Dendritic cell treated with granulocyte-macrophage colony-stimulating factor and Interleukin-4, amounts not matched to agents 40 ng/mL and 50 ng/mL, for 4 days (primary cell): ENCODE results near the gene OR2F2.

Experiments
- H3K27ac Mint-ChIP-seq: one replicate; pipeline ENCODE4 v1.8.0; 2022; ENCODE audit warnings: mild to moderate bottlenecking, mixed read lengths
- H3K27me3 Mint-ChIP-seq: one replicate; pipeline ENCODE4 v1.8.0; 2022; ENCODE audit warnings: mild to moderate bottlenecking, mixed read lengths
- H3K36me3 Mint-ChIP-seq: one replicate; pipeline ENCODE4 v1.8.0; 2022; ENCODE audit warnings: low read depth, mixed read lengths
- H3K4me1 Mint-ChIP-seq: one replicate; pipeline ENCODE4 v1.8.0; 2022; ENCODE audit warnings: low read depth, mixed read lengths
- H3K4me3 Mint-ChIP-seq: one replicate; pipeline ENCODE4 v1.8.0; 2022; ENCODE audit warnings: mild to moderate bottlenecking, moderate library complexity, mixed read lengths
- H3K9me3 Mint-ChIP-seq: one replicate; pipeline ENCODE4 v1.8.0; 2022; ENCODE audit warnings: mixed read lengths
- intact Hi-C: fragments of 100-400 bp; cut with micrococcal nuclease; formaldehyde crosslinking; loops from one replicate; pipeline ENCODE4 v1.15.0; 2022

Gene OR2F2, protein sequence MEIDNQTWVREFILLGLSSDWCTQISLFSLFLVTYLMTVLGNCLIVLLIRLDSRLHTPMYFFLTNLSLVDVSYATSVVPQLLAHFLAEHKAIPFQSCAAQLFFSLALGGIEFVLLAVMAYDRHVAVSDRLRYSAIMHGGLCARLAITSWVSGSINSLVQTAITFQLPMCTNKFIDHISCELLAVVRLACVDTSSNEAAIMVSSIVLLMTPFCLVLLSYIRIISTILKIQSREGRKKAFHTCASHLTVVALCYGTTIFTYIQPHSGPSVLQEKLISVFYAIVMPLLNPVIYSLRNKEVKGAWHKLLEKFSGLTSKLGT

DNA sequence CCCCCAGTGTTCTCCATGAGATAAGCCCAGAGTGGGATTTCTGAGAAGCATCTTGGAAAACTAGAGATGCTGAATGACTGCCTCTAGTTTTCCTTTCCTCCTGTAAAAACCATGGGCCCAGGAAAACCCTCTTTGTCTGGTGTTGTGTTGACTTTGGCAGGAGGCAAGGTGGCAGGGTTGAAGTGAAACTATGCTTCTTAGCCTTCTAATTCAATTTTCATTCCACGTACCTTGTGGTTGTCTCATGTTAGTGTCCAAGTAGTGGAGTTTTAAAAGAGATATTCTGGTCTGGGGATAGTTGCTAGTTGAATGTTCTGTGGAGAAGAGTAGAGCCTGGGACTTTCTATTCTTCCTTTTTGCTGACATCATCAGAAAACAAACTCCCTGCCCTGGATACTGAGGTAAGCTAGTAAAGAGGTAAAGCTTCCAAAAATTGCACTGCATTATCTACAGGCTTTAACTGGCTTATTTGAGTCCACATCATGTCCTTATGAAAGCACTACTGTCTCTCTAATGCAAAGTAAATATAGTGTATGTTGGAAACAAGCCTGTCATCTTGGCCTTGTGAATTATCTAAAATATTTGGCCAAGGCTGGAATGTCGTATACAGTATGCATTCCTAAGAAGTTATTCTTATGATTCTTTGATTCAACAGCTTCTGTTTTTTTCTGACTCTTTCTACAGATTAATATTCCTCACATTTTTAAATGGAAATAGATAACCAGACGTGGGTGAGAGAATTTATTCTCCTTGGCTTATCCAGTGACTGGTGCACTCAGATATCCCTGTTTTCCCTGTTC, at the start of gene OR2F2:
Gene OR2F2, plus strand, starts transcription at position 708 of the 800 bp plus-strand sequence. Its CDS starts 0 bp downstream, at position 708.
- H3K4me3 Mint-ChIP-seq, result no peak within 1 kb of the TSS
- H3K4me1 Mint-ChIP-seq, result no peaks in the 10 kb centered on the region
- intact Hi-C loops, result no loop called here
- no peak within 1 kb of the TSS for H3K27ac Mint-ChIP-seq
- no peaks in the 10 kb centered on the region for H3K36me3 Mint-ChIP-seq
- H3K9me3 Mint-ChIP-seq, result peaks cover 18% of the 10 kb centered on the region
- H3K27me3 Mint-ChIP-seq, result no peaks in the 10 kb centered on the region

GRCh38 chr7:143885951-143886350, 49.1 kb upstream of the OR2F2 start:
- Mint-ChIP-seq H3K36me3 (no peaks in the 10 kb centered on the region), H3K4me1 (peaks cover 24% of the 10 kb centered on the region), H3K9me3 (no peaks in the 10 kb centered on the region), H3K27ac (no peak overlapping the region), H3K4me3 (no peak overlapping the region), H3K27me3 (peaks cover 46% of the 10 kb centered on the region)
- intact Hi-C loops, result no loop called here

GRCh38 chr7:143886826-143887477, 48.1 kb upstream of the OR2F2 start:
- peaks cover 24% of the 10 kb centered on the region for H3K4me1 Mint-ChIP-seq
- intact Hi-C loops, result no loop called here
- no peak overlapping the region for H3K27ac Mint-ChIP-seq
- no peaks in the 10 kb centered on the region for H3K9me3 Mint-ChIP-seq
- H3K4me3 Mint-ChIP-seq, result no peak overlapping the region
- no peaks in the 10 kb centered on the region for H3K36me3 Mint-ChIP-seq
- peaks cover 39% of the 10 kb centered on the region for H3K27me3 Mint-ChIP-seq

DNA sequence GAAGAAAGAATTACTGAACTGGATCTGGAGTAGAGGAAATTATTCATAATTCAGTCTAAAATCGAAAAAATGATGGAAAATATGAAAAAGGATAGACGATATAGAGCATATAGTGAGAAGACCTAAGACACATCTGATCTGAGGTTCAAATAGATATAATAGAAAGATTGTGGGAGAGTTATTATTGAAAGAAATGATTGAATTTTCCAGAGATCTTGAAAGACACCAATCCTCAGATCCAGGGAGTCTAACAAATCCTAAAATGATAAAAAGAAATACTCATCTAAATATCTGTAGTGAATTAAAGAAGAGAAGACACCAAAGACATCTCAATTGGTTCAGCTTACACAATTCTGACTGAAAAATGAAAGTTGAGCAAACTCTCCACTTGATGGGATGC, 46.0 kb upstream of the OR2F2 start:
- Mint-ChIP-seq H3K4me3 (no peak overlapping the region), H3K9me3 (no peaks in the 10 kb centered on the region), H3K27me3 (peaks cover 20% of the 10 kb centered on the region), H3K36me3 (no peaks in the 10 kb centered on the region), H3K27ac (no peak overlapping the region), H3K4me1 (peaks cover 12% of the 10 kb centered on the region)
- intact Hi-C loops, result no loop called here

GRCh38 chr7:143890558-143890957, 44.5 kb upstream of the OR2F2 start:
- H3K27ac Mint-ChIP-seq, result no peak overlapping the region
- H3K4me3 Mint-ChIP-seq, result no peak overlapping the region
- peaks cover 8% of the 10 kb centered on the region for H3K27me3 Mint-ChIP-seq
- no peaks in the 10 kb centered on the region for H3K9me3 Mint-ChIP-seq
- intact Hi-C loops, result no loop called here
- H3K4me1 Mint-ChIP-seq, result peaks cover 6% of the 10 kb centered on the region
- no peaks in the 10 kb centered on the region for H3K36me3 Mint-ChIP-seq

DNA sequence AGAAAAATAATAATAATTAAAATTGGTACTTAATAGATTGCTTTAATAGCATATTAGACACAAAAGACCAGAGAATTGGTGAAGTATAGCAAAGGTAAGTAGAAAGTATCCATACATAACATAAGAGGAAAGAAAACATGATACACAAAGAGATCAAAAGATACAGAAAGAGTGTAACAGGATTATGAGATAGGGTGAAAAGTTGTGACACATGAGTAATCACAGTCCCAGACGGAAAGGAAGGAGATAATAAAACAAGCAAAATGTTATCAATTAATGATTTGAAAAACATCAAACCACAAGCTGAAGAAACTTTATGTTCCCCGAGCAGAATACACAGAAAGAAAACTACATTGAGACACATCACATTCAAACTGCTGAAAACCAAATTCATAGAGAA, 43.6 kb upstream of the OR2F2 start:
- H3K9me3 Mint-ChIP-seq, result no peaks in the 10 kb centered on the region
- no peak overlapping the region for H3K4me3 Mint-ChIP-seq
- H3K27me3 Mint-ChIP-seq, result peaks cover 2% of the 10 kb centered on the region
- intact Hi-C loops, result no loop called here
- no peaks in the 10 kb centered on the region for H3K36me3 Mint-ChIP-seq
- peaks cover 6% of the 10 kb centered on the region for H3K4me1 Mint-ChIP-seq
- no peak overlapping the region for H3K27ac Mint-ChIP-seq

DNA sequence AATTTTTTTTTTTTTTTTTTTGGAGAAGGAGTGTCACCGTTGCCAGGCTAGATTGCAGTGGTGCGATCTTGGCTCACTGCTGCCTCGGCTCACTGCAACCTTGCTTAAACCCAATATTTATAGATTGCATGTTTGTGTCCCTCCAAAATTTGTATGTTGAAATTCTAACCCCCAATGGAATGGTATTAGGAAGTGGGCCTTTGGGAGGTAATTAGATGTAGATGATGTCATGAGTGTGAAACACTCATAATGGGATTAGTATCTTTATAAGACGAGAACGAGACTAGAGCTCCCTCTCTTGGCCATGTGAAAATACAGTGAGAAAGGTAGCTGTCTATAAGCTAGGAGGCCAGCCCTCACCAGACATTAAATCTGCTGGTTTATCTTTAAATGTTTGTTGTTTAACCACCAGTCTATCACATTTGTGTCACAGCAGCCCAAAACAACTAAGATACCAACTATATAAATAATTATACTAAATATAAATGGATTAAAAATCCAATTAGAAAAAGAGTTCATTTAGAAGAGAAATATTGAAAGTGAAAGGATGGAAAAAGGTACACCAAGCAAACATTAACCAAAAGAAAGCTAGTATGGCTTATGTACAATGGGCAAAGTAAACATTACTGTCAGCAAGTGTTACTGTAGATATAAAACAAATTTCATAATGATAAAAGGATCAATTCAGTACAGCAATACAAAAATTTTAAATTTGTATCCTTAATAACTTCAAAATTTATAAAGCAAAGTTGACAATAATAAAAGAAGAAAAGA, 42.3 kb upstream of the OR2F2 start:
- H3K27me3 Mint-ChIP-seq, result no peaks in the 10 kb centered on the region
- no peak overlapping the region for H3K4me3 Mint-ChIP-seq
- no peak overlapping the region for H3K27ac Mint-ChIP-seq
- H3K9me3 Mint-ChIP-seq, result no peaks in the 10 kb centered on the region
- H3K4me1 Mint-ChIP-seq, result no peaks in the 10 kb centered on the region
- intact Hi-C loops, result no loop called here
- H3K36me3 Mint-ChIP-seq, result no peaks in the 10 kb centered on the region

DNA sequence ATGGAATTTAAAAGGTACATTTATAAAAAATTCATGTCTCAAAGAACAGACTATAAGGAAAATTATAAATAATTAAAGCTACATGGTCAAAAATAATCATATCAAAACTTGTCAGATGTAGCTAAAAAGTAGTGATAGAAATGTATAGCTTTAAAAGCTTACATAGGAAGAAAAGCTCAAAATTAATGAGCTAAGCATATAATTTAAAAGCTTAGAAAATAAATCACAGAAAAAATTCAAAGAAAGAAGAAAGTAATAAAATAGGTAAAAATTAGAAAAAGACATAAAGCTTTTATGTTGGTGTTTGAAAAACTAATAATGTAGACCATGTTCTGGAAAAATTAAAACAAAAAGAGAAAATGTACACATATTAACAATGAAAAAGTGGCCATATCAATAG, 38.4 kb upstream of the OR2F2 start:
- no peaks in the 10 kb centered on the region for H3K27me3 Mint-ChIP-seq
- H3K36me3 Mint-ChIP-seq, result peaks cover 5% of the 10 kb centered on the region
- H3K4me1 Mint-ChIP-seq, result peaks cover 22% of the 10 kb centered on the region
- intact Hi-C loops, result no loop called here
- H3K9me3 Mint-ChIP-seq, result no peaks in the 10 kb centered on the region
- no peak overlapping the region for H3K4me3 Mint-ChIP-seq
- no peak overlapping the region for H3K27ac Mint-ChIP-seq

DNA sequence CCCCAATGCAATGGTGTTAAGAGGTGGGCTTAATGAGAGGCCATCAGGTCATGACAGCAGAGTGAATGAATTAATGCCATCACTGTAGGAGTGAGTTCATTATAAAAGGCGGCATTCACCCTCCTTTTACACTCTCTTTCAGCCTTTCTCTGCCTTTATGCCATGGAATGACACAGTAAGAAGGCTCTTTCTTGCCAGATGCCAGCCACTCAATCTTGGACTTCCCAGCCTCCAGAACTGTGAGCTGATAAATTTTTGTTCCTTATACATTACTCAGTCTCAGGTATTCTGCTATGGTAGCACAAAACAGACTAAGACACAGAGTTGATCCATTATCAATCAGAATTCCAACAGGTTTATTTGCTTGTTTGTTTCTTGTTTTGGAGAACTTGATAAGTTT, 36.2 kb upstream of the OR2F2 start:
- H3K4me3 Mint-ChIP-seq, result no peak overlapping the region
- H3K27ac Mint-ChIP-seq, result no peak overlapping the region
- H3K27me3 Mint-ChIP-seq, result no peaks in the 10 kb centered on the region
- H3K9me3 Mint-ChIP-seq, result no peaks in the 10 kb centered on the region
- peaks cover 22% of the 10 kb centered on the region for H3K4me1 Mint-ChIP-seq
- intact Hi-C loops, result no loop called here
- peaks cover 7% of the 10 kb centered on the region for H3K36me3 Mint-ChIP-seq

DNA sequence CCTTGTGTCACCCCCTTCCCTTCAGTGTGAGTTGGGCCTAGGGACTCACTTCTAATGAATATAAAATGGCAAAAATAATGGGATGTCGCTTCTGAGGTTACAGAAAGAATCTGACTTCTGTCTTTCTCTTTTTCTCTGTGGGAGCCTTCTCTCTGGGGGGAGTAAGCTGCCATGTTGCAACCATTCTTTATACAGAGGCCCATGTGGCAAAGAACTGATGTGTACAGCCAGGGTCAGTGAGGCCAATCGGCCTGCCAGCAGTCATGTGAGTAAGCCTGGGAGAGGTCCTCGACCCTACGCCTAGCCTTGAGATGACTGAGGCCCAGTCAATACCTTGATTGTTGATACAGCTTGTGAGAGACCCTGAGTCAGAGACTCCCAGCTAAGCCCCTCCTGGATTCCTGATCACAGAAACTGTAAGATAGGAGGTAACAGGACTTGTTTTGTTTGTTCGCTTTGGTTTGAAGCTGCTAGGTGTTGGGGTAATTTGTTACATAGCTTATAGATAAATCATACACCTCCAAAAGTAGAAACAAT, 34.7 kb upstream of the OR2F2 start:
- no peaks in the 10 kb centered on the region for H3K9me3 Mint-ChIP-seq
- peaks cover 22% of the 10 kb centered on the region for H3K4me1 Mint-ChIP-seq
- H3K27me3 Mint-ChIP-seq, result peaks cover 2% of the 10 kb centered on the region
- no peak overlapping the region for H3K27ac Mint-ChIP-seq
- no peak overlapping the region for H3K4me3 Mint-ChIP-seq
- H3K36me3 Mint-ChIP-seq, result peaks cover 7% of the 10 kb centered on the region
- intact Hi-C loops, result no loop called here

DNA sequence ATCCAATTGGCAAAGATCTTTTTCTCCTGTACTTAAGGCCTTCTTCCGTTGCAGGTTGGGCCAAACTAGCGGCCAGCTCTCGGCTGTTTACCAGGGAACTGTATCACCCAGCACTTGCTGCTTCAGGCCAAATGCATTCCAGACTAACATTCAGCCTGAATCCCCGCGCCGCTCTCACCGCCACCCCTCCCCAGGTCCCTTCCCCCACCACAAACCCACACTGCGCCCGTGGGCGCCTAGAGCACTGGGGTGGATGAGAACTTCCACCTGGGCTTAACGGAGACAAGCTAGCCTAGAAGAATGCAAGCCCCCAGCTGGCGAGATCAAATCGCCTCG, 33.7 kb upstream of the OR2F2 start:
- H3K27ac Mint-ChIP-seq, result peak overlapping the region; percentile 88
- intact Hi-C loops, result no loop called here
- H3K4me1 Mint-ChIP-seq, result peaks cover 22% of the 10 kb centered on the region
- H3K36me3 Mint-ChIP-seq, result peaks cover 7% of the 10 kb centered on the region
- no peaks in the 10 kb centered on the region for H3K9me3 Mint-ChIP-seq
- peak overlapping the region; percentile 89 for H3K4me3 Mint-ChIP-seq
- peaks cover 2% of the 10 kb centered on the region for H3K27me3 Mint-ChIP-seq

DNA sequence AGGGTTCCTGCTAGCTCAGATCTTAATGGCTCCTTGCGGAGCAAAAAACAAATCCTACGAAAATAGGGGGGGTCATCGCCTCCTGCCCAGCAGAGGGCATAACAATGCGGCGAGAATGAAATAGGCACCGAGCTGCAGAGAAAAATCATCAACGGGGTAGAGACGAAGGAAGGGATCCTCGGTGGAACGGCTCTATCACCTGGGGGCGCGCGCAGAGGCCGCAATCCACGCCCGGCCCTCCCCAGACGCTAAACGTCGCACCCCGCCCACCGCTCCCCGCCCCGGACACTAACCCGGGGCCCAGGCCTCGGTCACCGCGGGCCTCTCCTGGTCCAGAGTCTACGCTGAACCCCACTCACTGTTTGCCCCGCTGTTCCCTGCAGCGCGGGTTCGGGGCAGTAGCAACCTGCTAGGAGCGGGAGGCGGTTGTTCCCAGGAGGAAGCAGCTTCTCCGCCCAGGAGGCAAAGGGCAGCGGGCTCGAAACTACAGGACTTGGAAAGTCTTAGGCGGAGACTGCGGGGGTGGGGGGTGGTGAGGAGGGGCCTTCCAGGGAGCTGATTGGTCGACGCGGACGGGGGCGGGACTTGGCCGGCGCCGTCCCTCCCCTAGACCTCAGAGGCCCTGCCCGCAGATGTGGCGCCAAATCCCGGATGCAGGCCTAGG, 33.2 kb upstream of the OR2F2 start, which contains the start of gene TCAF1:
Gene TCAF1, minus strand, starts transcription at position 509 of the 664 bp plus-strand sequence. CDS start 25,568 bp downstream, outside the sequence.
- H3K36me3 Mint-ChIP-seq, result peaks cover 7% of the 10 kb centered on the region
- intact Hi-C loops, result no loop called here

DNA sequence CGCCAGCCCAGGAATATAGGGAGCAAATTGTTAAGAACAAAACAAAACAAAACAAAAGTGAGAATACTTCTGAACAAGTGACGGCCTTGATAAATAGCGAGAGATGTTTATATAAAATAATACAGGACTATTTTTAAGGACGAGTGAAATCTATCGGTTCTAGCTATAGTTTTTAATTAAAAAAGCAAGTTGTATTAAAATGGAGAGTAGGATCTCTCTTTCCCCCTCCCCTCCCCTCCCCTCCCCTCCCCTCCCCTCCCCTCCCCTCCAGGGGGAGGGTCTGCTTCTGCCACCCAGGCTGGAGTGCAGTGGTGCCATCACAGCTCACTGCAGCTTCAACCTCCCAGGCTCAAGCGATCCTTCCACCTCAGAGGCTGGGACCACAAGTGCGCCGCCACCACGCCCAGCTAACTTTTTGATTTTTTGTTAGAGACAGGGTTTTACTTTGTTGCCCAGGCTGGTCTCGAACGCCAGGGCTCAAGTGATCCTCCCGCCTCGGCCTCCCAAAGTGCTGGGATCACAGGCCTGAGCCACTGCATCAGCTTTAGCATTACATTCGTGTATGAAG, 32.6 kb upstream of the OR2F2 start:
- peaks cover 7% of the 10 kb centered on the region for H3K36me3 Mint-ChIP-seq
- H3K4me1 Mint-ChIP-seq, result peaks cover 22% of the 10 kb centered on the region
- H3K27me3 Mint-ChIP-seq, result peaks cover 2% of the 10 kb centered on the region
- no peaks in the 10 kb centered on the region for H3K9me3 Mint-ChIP-seq
- intact Hi-C loops, result no loop called here
- H3K4me3 Mint-ChIP-seq, result peak overlapping the region; percentile 89
- peak overlapping the region; percentile 88 for H3K27ac Mint-ChIP-seq

More for the DNA sequence above, 33.2 kb upstream of the OR2F2 start, which contains the start of gene TCAF1:
- Mint-ChIP-seq H3K4me3 (peak within 1 kb of the TSS; percentile 89), H3K27ac (peak within 1 kb of the TSS; percentile 88), H3K9me3 (no peaks in the 10 kb centered on the region), H3K4me1 (peaks cover 22% of the 10 kb centered on the region), H3K27me3 (peaks cover 2% of the 10 kb centered on the region)
